SU-DHL-6 (cell line): ENCODE measurements around the gene AKR1B15.

Experiments used
- EZH2phosphoT487 ChIP-seq: fragments of 200-600 bp; sonication (generic), shearing (Covaris generic); conservative IDR thresholded peaks from 2 replicates; pipeline ENCODE4 v1.6.1; 2018; ENCODE audit warnings: mild to moderate bottlenecking, antibody characterized with exemption, low read length, moderate library complexity, mixed read lengths
- TF ChIP-seq, protein P1 (sequence below): fragments of 200-600 bp; sonication (generic); IDR thresholded peaks from one replicate; pipeline ENCODE4 v1.5.1; 2017; ENCODE audit warnings: antibody characterized with exemption, mild to moderate bottlenecking, low read length, moderate library complexity; ENCODE audit not compliant: insufficient read depth, poor library complexity, severe bottlenecking

DNA sequence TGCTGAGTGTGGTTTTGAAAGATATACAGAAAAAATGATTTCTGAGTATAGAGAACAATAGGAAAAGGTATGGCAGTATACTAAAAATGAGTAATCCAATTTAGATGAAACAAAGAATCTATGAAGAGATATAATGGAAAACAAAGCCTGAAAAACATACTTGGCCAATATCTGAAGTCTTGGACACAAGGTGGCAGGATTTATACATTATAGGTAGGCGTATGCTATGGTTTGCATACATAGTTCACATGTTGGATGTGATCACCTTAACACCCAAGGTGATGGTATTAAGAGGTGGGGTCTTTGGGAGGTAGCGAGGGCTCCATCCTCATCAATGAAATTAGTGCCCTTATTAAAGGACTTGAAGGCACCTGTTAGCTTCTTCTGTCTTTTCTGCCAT lies 63.3 kb downstream of the AKR1B15 start:
- TF ChIP-seq, protein P1, sequence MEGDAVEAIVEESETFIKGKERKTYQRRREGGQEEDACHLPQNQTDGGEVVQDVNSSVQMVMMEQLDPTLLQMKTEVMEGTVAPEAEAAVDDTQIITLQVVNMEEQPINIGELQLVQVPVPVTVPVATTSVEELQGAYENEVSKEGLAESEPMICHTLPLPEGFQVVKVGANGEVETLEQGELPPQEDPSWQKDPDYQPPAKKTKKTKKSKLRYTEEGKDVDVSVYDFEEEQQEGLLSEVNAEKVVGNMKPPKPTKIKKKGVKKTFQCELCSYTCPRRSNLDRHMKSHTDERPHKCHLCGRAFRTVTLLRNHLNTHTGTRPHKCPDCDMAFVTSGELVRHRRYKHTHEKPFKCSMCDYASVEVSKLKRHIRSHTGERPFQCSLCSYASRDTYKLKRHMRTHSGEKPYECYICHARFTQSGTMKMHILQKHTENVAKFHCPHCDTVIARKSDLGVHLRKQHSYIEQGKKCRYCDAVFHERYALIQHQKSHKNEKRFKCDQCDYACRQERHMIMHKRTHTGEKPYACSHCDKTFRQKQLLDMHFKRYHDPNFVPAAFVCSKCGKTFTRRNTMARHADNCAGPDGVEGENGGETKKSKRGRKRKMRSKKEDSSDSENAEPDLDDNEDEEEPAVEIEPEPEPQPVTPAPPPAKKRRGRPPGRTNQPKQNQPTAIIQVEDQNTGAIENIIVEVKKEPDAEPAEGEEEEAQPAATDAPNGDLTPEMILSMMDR, result no peak
- no peak for TF ChIP-seq EZH2phosphoT487
